Left lung (tissue), 10 donors: ENCODE data around the gene UGT1A7. TPM values are rescaled to one million over a fixed set of nuclear protein-coding genes. Genes with fewer than 3 reads are reported as not detected.

ENCODE experiments used
- ATAC-seq: fragments of 200-7000 bp; cut with Tn5 transposase; one replicate; pipeline ENCODE4 v1.9.1; 2020; ENCODE audit warnings: moderate library complexity
- DNase-seq, 4 donors: peaks; one replicate each; pipeline ENCODE4 v3.0.0-alpha.2; 2013 to 2020
- H3K27ac ChIP-seq, 2 donors: fragments of 200-600 bp; sonication (generic) in 1 of 2; one replicate each; pipeline versions ENCODE4 v1.5.0 to v1.8.0; 2020 to 2021
- H3K27me3 ChIP-seq, 2 donors: fragments of 200-600 bp; sonication (generic) in 1 of 2; one replicate each; pipeline versions ENCODE4 v1.5.0 to v1.8.0; 2020 to 2021
- H3K36me3 ChIP-seq, 2 donors: fragments of 200-600 bp; sonication (generic) in 1 of 2; one replicate each; pipeline versions ENCODE4 v1.5.0 to v1.8.0; 2020 to 2021
- H3K4me1 ChIP-seq, 2 donors: fragments of 200-600 bp; one replicate each; pipeline ENCODE4 v1.8.0; 2021
- H3K4me3 ChIP-seq, 2 donors: fragments of 200-600 bp; sonication (generic) in 1 of 2; one replicate each; pipeline versions ENCODE4 v1.5.0 to v1.8.0; 2020 to 2021; ENCODE audit warnings: mild to moderate bottlenecking in 1 of 2
- H3K9me3 ChIP-seq, 2 donors: fragments of 200-600 bp; sonication (generic) in 1 of 2; one replicate each; pipeline versions ENCODE4 v1.5.0 to v1.8.0; 2020 to 2021
- intact Hi-C, 2 donors: fragments of 100-400 bp; cut with DNase I; formaldehyde crosslinking; loops; one replicate each; pipeline versions ENCODE4 v1.11.2 to v1.14.2; 2022
- polyA plus RNA-seq, 6 donors: library from polyadenylated mRNA; unstranded; fragments of 120-200 nt; gene quantifications; one replicate each; pipeline ENCODE4 v1.2.1, GENCODE V29; 2013; ENCODE audit not compliant: insufficient read length in 6 of 6
- total RNA-seq, 2 donors: library from RNA; stranded (reverse); fragmentation: NEBNext Ultra II Directional; extraction: Animal tissue kit (Norgen Biotek cat#: 25700); gene quantifications; one replicate each; pipeline ENCODE4 v1.2.1, GENCODE V29; 2021
- TF ChIP-seq, protein P1 (sequence below), 2 donors: fragments of 200-600 bp; sonication (generic) in 1 of 2; IDR thresholded peaks; one replicate each; pipeline versions ENCODE4 v1.5.0 to v1.8.0; 2021; ENCODE audit warnings: antibody characterized with exemption in 2 of 2
- donor health status: DM: no; HTN: yes; CAD: no.
- donor health status: DM: no; HTN: no; CAD: no.

The UGT1A7 gene
- total and polyA plus RNA-seq, 8 donors: not detected

DNA sequence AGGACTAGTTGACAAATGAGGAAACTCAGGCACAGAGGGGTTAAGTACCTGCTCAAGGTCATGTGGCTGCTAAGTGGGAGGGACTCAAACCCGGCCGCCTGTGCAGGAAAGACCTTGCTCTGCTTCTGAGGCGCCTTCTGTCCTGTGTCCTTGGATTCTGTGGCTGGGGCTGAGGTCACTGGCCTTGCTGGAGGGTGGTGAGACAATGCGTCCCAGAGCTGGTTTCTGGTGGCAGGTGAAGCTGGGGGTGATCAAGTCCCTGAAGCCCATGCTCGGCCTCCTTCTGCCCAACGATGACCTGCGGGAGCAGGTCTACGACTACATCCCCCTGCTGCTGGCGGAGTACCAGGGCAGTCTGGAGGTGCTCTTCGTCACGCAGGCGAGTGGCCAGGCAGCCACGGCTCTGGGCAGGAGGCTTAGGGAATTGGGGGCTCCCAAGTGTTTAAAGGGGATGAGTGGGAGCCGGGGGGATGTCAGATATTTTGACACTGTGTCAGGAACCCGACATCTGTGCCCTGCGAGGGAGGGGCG is 112.5 kb downstream of the UGT1A7 start:
- peaks cover 0 to 6% of the 10 kb centered on the region in 2 donors for H3K27me3 ChIP-seq
- peak; percentile 67 for ATAC-seq
- no peaks in the 10 kb centered on the region for H3K4me1 ChIP-seq
- TF ChIP-seq, protein P1, sequence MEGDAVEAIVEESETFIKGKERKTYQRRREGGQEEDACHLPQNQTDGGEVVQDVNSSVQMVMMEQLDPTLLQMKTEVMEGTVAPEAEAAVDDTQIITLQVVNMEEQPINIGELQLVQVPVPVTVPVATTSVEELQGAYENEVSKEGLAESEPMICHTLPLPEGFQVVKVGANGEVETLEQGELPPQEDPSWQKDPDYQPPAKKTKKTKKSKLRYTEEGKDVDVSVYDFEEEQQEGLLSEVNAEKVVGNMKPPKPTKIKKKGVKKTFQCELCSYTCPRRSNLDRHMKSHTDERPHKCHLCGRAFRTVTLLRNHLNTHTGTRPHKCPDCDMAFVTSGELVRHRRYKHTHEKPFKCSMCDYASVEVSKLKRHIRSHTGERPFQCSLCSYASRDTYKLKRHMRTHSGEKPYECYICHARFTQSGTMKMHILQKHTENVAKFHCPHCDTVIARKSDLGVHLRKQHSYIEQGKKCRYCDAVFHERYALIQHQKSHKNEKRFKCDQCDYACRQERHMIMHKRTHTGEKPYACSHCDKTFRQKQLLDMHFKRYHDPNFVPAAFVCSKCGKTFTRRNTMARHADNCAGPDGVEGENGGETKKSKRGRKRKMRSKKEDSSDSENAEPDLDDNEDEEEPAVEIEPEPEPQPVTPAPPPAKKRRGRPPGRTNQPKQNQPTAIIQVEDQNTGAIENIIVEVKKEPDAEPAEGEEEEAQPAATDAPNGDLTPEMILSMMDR (IDR thresholded peaks at IDR 0.05): no peak
- no peak overlapping the region for H3K27ac ChIP-seq
- DNase-seq: peak in 1 of 4 donors; percentile 13
- no peaks in the 10 kb centered on the region for H3K9me3 ChIP-seq
- H3K36me3 ChIP-seq: no peaks in the 10 kb centered on the region
- H3K4me3 ChIP-seq: no peak overlapping the region
- intact Hi-C loops: no loop called here

- Histone ChIP-seq H3K9me3 (no peaks in the 10 kb centered on the region), H3K4me3 (no peak overlapping the region), H3K36me3 (no peaks in the 10 kb centered on the region), H3K27me3 (peaks cover 0 to 6% of the 10 kb centered on the region in 2 donors), H3K4me1 (no peaks in the 10 kb centered on the region), H3K27ac (no peak overlapping the region)
- TF ChIP-seq, protein P1 (IDR thresholded peaks at IDR 0.05): no peak
- DNase-seq: no peak
- no peak for ATAC-seq
- intact Hi-C loops: no loop called here
Measured at GRCh38 chr2:233795735-233796171, 114.1 kb downstream of the UGT1A7 start.

DNA sequence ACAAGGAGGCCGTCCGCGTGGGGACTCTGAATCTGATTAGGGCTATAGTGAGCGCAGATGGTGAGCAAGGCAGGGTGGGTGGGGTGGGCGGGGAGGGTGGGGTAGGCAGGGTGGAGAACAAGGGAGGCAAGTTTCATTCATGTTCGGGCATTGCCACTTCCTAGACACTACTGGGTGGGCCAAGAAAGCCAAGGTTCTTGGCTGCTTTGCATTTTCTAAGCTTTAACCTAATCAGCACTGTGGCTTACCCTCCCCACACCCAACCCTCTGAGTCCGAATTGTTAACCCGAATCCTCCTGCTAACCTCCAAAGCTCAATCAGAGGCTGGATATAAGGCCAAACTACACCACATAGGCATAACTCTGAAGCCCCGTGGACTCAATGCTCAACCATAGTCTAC is 114.6 kb downstream of the UGT1A7 start:
- no peak for ATAC-seq

DNA sequence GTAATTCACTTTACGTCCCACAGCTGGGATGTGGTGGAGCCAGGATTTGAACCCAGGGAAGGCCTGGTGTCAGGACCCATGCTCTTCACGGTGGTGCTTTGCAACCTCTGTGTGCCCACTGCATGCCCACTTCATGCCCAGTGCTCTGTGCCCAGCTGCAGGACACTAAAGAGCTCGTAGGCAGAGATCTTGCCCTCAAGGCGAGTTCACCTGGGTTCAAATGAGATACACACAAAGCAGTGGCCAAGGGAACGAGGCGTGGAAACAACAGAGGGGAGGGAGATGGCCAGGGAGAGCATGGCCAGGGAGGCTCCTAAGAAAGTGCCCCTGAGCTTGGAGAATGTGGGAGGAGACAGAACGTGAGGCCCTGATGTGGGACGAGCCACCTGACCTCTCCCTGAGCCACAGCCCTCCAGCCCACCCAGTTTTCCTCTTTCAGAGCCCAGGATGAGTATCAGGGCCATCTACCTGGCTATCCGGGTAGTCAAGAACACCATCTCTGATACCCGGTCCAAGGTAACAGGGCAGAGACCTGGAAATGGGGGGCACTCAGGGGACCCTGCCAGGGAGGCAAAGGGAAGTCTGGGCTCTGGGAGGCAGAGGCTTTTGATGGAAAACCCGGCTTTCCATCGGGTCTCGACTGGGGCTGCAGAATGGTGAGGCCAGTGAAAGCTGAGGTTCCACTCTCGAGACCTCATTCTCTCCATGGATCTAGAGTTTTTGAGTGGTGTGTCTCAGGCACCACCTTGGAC is 116.8 kb downstream of the UGT1A7 start:
- no peak for ATAC-seq
- Histone ChIP-seq H3K27ac (no peak overlapping the region), H3K36me3 (no peaks in the 10 kb centered on the region), H3K4me3 (no peak overlapping the region), H3K9me3 (no peaks in the 10 kb centered on the region), H3K27me3 (peaks cover 0 to 6% of the 10 kb centered on the region in 2 donors), H3K4me1 (no peaks in the 10 kb centered on the region)
- intact Hi-C loops: no loop called here
- no peak for DNase-seq
- TF ChIP-seq, protein P1 (IDR thresholded peaks at IDR 0.05): no peak

More for the DNA sequence above, 114.6 kb downstream of the UGT1A7 start:
- TF ChIP-seq, protein P1 (IDR thresholded peaks at IDR 0.05): no peak
- Histone ChIP-seq H3K4me3 (no peak overlapping the region), H3K27me3 (peaks cover 0 to 6% of the 10 kb centered on the region in 2 donors), H3K27ac (no peak overlapping the region), H3K9me3 (no peaks in the 10 kb centered on the region), H3K36me3 (no peaks in the 10 kb centered on the region), H3K4me1 (no peaks in the 10 kb centered on the region)
- intact Hi-C loops: no loop called here
- DNase-seq: no peak

DNA sequence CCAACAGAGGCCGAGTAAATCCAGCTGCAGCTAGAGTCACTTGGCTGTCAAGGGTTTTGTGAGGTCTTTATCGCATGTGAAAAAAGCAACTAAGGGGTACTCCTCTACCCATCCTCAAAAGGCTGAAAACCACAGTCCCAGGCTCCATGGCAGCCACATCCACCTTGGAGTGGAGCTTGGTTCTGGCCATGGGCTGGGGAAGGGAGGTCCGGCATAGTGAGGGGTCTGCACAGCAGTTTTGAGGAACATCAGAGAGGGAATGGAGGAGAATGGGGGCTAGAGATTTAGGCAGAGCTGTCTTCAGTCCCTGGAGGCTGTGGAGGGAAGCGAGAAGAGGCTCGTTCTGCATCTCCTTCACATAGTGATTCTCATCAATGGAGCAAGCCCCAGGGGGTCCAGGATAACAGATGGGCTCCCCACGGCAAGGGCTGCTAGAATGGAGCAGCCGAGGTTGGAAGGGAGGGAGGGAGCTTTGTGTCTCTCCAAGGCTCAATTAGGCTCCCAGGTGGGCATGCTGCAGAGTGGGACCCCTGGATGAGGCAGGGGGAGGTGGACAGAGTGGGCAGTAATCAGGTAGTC is 117.5 kb downstream of the UGT1A7 start:
- H3K27ac ChIP-seq: no peak overlapping the region
- no peak overlapping the region for H3K4me3 ChIP-seq
- no peaks in the 10 kb centered on the region for H3K9me3 ChIP-seq
- intact Hi-C loops: no loop called here
- H3K4me1 ChIP-seq: no peaks in the 10 kb centered on the region
- DNase-seq (peak in 1 of 4 donors; percentile 17), ATAC-seq (no peak)
- H3K36me3 ChIP-seq: no peaks in the 10 kb centered on the region
- TF ChIP-seq, protein P1 (IDR thresholded peaks at IDR 0.05): no peak
- no peaks in the 10 kb centered on the region for H3K27me3 ChIP-seq
